ENCODE results near the gene WNT7A. TPM values are rescaled to one million over a fixed set of nuclear protein-coding genes. Genes with fewer than 3 reads are reported as not detected.
A peak's percentile ranks its signal among the peaks of the same experiment; 100 is the strongest.

WNT7A gene
- total RNA-seq, 1 donor from 2014 or later = 0.16 TPM

DNA sequence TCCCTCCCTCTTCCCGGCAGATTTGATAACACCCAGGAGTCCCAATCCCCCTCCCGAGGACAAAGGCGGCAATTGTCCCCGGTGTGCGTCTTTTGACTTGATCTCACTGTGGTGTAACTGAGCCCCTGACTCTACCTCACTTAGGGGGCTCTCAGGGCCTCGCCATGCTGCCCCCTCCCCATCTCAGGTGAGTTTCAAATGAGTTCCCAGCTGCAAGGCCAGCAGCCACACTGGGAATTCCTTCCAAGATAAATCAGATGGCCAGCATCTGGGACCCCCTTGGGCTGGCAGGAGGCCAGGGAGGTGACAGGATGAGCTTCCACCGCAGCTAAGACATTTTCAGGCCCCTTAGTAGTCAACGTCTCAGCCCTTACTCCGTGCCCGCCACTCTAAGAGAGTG lies 35.0 kb downstream of the WNT7A start:
- ATAC-seq = no peak

DNA sequence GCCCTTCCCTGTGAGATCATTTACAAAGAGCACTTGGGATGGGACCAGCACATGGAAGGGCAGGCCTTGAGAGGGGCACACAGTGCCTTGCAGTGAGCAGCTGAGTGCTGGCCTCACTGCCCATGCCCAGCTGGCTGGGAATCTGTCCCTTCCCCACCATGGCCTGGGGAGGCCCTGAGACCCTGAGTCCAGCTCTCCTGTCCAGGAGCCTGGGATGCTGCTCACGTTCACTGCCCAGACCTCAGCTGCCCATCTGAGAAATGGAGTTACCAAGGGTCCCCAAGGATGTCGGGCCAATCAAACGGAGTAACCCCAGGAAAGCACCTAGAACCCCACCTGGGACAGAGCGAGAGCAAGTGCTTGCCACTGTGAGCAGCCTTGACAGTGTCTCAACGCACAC lies 35.6 kb downstream of the WNT7A start:
- no peak for ATAC-seq

DNA sequence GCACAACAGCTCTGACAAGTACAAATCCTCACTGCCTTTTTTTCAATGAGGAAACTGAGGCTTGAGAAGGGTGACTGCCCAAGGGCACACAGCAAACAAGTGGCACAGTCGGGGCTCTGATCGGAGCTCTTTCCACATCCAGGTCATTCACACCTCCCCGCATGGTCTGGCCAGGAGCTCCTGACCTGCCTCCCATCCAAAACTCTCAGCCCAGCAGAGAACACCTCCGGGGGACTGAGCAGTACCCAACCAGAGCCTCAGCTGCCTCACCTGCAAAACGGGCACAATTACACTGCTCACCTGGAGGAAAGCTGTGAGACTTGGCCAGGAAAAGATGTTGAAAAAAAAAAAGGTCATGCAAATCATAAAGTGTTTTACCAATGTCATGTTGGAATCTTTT lies 36.5 kb downstream of the WNT7A start:
- ATAC-seq = no peak

GRCh38 chr3:13842226-13842625 lies 37.6 kb downstream of the WNT7A start:
- ATAC-seq = no peak

DNA sequence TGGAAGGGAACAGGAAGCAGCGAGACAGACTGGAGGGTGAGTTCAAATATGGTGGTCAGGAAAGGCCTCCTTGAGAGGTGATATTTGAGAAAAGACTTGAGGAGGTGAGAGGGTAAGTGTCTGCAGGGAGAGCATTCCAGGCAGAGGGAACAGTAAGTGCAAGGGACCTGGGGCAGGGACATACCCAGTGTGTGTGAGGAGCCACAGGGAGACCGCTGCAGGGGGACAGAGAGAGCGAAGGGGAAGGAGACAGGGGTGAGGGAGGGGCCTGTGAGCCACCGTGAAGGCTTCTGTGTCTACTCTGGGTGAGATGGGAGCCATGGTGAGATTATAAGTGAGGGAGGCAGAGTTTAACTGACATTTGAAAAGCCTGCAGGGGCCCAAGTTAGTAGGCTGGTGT lies 38.0 kb downstream of the WNT7A start:
- ATAC-seq = no peak

DNA sequence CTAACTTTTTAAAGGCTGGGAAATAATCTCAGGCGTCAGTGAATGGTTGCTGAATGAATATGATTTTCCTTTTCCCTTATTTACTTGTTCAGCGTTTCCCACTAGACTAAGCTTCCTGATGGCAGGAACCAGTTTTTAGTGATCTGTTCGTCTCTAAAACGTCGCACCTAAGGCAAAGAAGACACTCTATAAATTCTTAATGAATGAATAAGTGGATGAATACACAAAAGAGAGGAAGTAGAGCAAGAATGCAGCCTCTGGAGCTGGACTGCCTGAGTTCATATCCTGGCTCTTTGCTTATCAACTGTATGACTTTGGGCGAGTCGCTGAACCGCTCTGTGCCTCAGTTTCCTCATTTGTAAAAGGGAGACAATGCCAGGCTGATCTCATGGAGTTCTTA lies 38.7 kb downstream of the WNT7A start:
- no peak for ATAC-seq

DNA sequence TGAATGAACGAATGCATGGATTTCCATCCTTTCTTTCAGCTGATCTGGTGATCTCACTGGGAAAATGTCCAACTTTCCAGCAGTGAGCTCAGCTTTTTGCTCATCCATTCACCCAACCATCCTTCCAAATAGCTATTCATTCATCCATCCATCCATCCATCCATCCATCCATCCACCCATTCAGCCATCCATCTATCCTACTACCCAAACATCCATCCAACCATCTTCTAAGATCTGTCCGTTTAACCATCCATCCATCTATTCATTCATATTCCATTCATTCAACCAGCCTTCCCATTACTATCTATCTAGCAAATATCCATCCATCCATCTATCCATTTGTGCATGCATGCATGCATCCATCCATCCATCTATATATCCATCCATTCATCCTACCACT lies 39.4 kb downstream of the WNT7A start:
- ATAC-seq = no peak

DNA sequence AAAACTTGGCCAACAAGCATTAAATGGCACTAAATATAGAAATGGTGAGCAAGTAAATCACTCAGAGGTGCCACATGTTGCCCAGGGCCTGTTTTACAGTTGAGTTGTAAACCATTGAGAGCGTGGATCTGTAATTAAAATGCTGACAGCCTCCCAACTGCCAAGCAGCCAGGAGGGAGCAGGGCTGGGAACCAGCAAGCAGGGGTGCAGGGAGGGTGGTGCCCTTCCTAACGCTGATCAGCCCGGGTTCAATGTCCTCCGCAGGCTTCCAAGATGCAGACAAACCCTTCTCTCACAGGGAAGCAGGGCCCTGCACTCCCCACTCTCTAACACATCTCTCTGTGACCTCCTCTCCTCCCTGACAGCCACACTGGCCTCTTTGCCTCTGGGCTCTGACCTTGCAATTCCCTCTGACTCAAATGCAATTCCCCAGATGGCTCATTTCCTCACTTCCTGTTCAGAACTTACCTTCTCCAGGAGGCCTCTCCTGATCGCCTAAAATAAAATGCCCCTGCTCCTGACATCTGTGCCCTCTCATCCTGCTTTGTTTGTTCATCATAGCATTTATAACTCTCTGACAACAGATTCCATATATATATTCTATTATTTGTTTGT lies 40.0 kb downstream of the WNT7A start:
- no peak for ATAC-seq

- ATAC-seq = no peak
Observed at GRCh38 chr3:13839253-13839652, 40.6 kb downstream of the WNT7A start.

DNA sequence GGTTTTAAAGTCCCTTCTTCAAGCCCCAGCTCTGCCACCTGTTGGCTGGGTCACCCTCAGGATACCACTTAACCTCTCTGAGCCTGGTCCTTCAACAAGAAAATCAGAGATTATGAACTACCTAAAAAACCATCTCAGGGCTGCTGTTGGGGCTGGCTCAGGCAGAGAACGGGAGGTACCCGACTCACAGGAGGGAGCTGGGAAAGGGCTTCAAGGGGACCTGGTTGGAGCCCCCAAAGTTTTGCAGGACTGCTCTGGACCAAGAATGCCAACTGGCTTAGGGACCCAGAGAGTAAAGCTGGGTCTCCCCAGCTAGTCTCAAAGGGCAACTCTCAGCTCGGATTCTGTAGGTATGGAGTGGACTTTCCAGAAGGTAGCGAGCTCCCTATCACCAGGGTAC lies 41.5 kb downstream of the WNT7A start:
- no peak for ATAC-seq

GRCh38 chr3:13837751-13838150 lies 42.1 kb downstream of the WNT7A start:
- ATAC-seq = no peak

GRCh38 chr3:13836658-13837587 lies 42.9 kb downstream of the WNT7A start:
- ATAC-seq = peak; percentile 36

DNA sequence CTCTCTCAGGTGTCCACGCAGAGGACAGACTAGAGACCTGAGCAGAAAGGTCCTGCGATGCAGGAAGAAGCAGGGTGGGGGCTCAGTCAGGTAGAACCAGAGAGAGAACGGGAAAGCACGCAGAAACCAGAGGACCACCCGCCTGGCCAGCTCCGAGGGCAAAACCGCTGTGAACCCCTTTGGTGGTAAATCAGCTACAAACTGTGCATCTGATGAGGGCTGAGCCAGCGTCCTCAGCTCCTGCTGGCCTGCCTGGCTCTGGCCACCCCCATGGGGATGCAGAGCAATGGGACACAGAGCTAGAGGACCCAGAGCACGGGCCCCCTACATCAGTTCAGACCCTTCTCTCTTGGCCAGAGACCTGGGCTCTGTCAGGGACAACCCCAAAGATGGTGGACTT lies 44.6 kb downstream of the WNT7A start:
- no peak for ATAC-seq

DNA sequence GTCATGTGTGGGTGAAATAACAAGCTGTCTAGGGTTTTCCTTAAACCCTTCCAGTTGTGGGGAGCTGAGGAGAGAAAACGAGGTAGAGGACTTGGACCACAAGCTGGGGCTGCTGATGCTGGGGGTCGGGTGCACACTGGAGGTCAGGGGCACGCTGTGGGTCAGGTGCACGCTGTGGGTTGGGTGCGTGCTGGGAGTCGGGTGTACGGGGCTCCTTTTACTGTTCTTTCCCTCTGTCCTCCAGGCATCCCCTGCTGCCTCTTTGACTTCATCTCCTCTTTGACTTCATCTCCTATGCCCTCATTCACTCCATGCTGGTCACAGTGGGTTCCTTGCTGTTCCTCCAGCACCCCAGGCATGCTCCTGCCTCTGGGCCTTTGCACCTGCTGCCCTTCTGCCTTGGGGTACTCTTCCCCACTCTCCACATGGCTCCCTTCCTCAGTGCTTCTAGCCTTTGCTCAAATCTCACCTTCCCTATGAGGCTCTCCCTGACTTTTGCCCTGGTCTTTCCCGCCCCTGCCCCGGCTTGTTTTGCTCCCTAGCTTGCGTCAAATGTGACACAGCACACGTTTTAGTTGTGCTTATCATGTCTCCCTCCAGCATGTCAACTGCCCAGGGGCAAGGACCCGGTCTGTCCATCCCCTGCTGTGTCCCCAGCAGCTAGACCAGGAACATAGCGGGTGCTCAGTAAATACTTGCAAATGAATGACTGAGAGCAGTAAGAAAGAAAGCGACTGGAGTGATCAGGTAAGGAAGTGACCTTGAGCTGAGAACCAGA lies 45.4 kb downstream of the WNT7A start:
- no peak for ATAC-seq

GRCh38 chr3:13833506-13834257 lies 46.2 kb downstream of the WNT7A start:
- no peak for ATAC-seq

DNA sequence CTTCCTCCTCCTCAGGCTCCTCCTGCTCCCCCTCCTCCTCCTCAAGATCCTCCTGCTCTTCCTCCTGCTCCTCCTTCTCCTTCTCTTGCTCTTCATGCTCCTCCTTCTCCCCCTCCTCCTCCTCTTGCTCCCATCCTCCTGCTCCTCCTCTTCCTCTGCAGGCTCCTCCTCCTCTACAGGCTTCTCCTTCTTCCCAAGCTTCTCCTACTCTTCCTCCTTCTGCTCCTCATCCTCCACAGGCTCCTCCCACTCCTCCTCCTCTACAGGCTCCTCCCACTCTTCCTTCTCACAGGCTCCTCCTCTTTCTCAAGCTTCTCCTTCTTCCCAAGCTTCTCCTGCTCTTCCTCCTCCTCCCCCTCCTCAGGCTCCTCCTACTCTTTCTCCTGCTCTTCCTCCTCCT lies 47.7 kb downstream of the WNT7A start:
- ATAC-seq = no peak

DNA sequence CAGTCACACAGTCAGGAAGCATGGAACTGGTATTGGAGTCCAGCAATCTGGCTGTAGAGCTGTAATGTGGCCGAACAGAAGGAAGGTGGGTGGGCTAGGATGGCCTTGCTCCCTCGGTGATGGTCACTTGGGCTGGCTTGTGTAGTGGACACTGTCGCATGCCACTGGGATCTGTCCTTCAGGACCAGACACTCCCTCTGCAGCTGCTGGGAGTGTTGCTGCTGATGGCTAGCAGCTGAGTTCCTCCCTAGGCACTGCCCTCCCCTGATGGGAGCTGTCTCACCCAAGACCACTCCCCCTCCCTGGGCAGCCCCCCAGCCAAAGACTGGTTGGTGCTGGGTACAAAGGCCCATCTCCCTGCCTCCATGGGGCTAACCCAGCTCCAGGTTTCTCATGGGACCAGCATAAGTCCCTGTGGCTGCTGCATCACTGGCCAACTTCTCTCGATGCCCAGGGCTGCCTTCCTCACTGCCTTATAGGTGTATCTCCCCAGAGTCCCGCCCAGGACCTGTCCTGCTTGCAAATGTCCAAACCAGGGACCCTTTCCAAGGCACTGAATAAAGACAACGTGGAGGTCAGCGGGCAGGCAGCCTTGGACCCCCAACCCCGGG lies 48.4 kb downstream of the WNT7A start:
- ATAC-seq = no peak

DNA sequence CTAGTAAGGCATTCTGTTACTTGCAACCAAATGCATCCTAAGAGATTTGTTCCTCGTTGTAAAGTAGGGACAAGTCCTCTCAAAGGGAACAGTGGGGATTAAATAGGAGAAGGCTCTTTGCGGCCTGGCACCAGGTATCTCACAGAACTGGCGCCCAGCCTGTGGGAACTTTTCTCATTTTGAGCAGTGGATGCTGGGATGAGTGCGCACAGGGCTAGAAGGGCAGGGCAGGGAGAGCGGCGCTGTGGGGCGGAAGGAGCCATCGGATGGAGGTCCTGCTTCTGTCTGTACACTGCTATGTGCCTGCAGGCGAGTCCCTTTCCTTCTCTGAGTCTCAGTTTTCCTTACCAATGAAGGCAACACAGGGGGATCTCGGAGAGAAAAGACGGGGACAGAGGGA lies 50.6 kb downstream of the WNT7A start:
- no peak for ATAC-seq

DNA sequence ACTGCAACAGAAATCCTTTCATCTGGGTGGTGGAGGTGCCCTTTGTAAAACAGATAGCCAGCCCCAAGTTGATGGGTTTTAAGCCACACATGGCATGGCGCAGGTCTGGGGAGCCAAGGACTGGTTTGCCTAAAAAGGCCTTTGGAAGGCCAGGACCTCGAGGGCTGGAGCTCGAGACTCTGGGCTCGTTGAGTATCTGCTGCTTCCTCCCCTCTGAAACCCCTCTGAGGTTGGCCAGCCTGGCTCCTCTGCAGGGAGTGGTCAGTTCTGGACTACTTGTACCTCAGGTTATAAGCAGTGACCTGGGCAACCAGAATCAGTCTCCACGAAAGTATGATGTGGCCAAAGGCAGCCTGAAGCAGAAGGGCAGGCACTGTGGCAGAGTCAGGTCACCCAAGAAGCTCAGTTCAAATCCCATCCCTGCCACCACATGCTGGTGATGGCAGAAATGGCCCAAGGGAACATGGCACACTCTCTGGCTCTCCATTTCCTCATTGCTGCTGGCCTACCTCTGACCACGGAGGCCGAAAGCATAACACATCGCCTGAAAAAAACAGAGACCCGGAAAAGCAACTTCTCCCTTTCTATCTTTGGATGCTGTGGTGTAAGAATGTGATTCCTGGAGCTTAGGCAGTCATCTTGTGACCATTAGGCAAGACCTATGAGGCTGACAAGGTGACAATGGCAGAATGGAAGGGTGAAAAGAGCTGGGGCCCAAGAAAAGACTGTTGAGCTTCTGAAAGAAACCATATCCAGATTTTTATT lies 51.2 kb downstream of the WNT7A start:
- ATAC-seq = no peak

DNA sequence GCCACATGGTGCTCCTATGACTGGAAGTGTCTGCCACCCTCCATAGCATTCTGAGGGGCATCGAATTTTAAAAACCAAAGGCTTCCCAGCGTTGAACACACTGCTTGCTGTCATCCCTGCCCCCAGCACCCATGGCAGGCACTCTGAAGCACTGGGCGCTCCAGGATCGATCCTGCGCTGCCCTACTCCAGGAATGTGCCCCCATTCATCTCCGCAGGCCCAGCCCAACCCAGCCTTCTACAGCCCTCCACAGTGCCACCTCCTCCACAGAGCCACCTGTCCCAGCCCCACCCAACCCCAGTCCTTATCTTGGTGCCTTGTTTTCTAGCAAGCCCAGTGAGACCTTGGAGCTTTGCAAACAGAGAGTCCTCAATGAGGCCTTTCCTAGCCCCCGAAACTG lies 52.2 kb downstream of the WNT7A start:
- no peak for ATAC-seq

GRCh38 chr3:13827256-13827655 lies 52.6 kb downstream of the WNT7A start:
- peak; percentile 72 for ATAC-seq
